HL-60 (cell line): ENCODE data around the gene YWHAG.

Experiments used
- DNase-seq, 2 experiments: peaks; one replicate each; pipeline ENCODE4 v3.0.0-alpha.2; 2010 to 2020; ENCODE audit warnings: low read depth in 1 of 2, low spot score in 1 of 2
- H3K27ac ChIP-seq: fragments of 250-450 bp; sonication (Bioruptor Pico); replicated peaks from 2 replicates; pipeline ENCODE4 v1.5.1; 2020; ENCODE audit warnings: mild to moderate bottlenecking, moderate library complexity
- H3K27me3 ChIP-seq: fragments of 250-450 bp; sonication (Bioruptor Pico); 2 replicates; pipeline ENCODE4 v1.5.1; 2021; ENCODE audit warnings: mild to moderate bottlenecking, moderate library complexity; ENCODE audit not compliant: insufficient read depth, poor library complexity, severe bottlenecking
- H3K4me3 ChIP-seq: replicated peaks from 2 replicates; pipeline ENCODE4 v1.5.1; 2011; ENCODE audit warnings: mild to moderate bottlenecking, control low read depth, low read length; ENCODE audit not compliant: insufficient read depth
- CTCF ChIP-seq: IDR thresholded peaks from one replicate; pipeline ENCODE4 v1.5.1; 2011; ENCODE audit warnings: low read length, control low read depth, inconsistent platforms; ENCODE audit not compliant: insufficient read depth
- GABPA ChIP-seq: IDR thresholded peaks from 2 replicates; pipeline ENCODE4 v1.6.1; 2012; ENCODE audit warnings: low read depth
- POLR2AphosphoS5 ChIP-seq: IDR thresholded peaks from 2 replicates; pipeline ENCODE4 v1.6.1; 2012; ENCODE audit warnings: low read depth
- REST ChIP-seq: IDR thresholded peaks from 2 replicates; pipeline ENCODE4 v1.6.1; 2012; ENCODE audit warnings: low read depth; ENCODE audit not compliant: insufficient replicate concordance
- SPI1 ChIP-seq: IDR thresholded peaks from 2 replicates; pipeline ENCODE4 v1.6.1; 2012; ENCODE audit warnings: low read depth, mild to moderate bottlenecking, borderline replicate concordance

The YWHAG gene

GRCh38 chr7:76386691-76387260 is 28.0 kb upstream of the YWHAG start:
- TF ChIP-seq REST: no peak
- no peak for TF ChIP-seq GABPA
- no peak for TF ChIP-seq CTCF
- no peak for TF ChIP-seq POLR2AphosphoS5
- no peak for TF ChIP-seq SPI1
- Histone ChIP-seq H3K27ac (no peak overlapping the region), H3K27me3 (no peaks in the 10 kb centered on the region), H3K4me3 (no peak overlapping the region)
- DNase-seq: no peak

- H3K4me3 ChIP-seq: no peak overlapping the region
- no peak overlapping the region for H3K27ac ChIP-seq
- TF ChIP-seq CTCF: no peak
- H3K27me3 ChIP-seq: no peaks in the 10 kb centered on the region
- no peak for DNase-seq
Measured at GRCh38 chr7:76383089-76383944, 24.5 kb upstream of the YWHAG start.

GRCh38 chr7:76381814-76382213 is 23.0 kb upstream of the YWHAG start:
- DNase-seq: no peak
- Histone ChIP-seq H3K4me3 (no peak overlapping the region), H3K27me3 (no peaks in the 10 kb centered on the region), H3K27ac (no peak overlapping the region)
- TF ChIP-seq GABPA (no peak), SPI1 (no peak), POLR2AphosphoS5 (no peak), CTCF (no peak), REST (no peak)
